Kidney (tissue), 14 donors: ENCODE results near the gene BCAP29. TPM values are rescaled to one million over a fixed set of nuclear protein-coding genes. Genes with fewer than 3 reads are reported as not detected.
"Not testable (repeated sequence)": the region's sequence is repeated elsewhere in the genome, so short reads cannot be mapped to it uniquely, and the experiment has no call there.

Source experiments
- DNase-seq, 5 donors: peaks; one replicate each; pipeline ENCODE4 v3.0.0-alpha.2; 2013 to 2020
- FAIRE-seq: peaks from 2 replicates; lab custom pipeline; 2012; peaks lifted over from hg19 to GRCh38; lab: Jason Lieb, UNC
- H3K27ac ChIP-seq, 2 donors: one replicate each; pipeline ENCODE4 v1.7.0; 2013; ENCODE audit warnings: low read depth in 2 of 2, low read length in 2 of 2, inconsistent platforms in 1 of 2
- H3K27me3 ChIP-seq: one replicate; pipeline ENCODE4 v1.7.1; 2013; ENCODE audit warnings: low read length, inconsistent platforms; ENCODE audit not compliant: control insufficient read depth, insufficient read depth
- H3K36me3 ChIP-seq, 3 donors: one replicate each; pipeline versions ENCODE4 v1.7.0 to v1.7.1; 2013; ENCODE audit warnings: low read length in 3 of 3, control low read depth in 1 of 3, inconsistent platforms in 1 of 3; ENCODE audit not compliant: insufficient read depth in 3 of 3, control insufficient read depth in 2 of 3
- H3K4me1 ChIP-seq, 3 donors: one replicate each; pipeline versions ENCODE4 v1.7.0 to v1.7.1; 2013; ENCODE audit warnings: low read length in 3 of 3, inconsistent platforms in 1 of 3, low read depth in 1 of 3; ENCODE audit not compliant: control insufficient read depth in 2 of 3, insufficient read depth in 2 of 3
- H3K4me3 ChIP-seq, 3 donors: one replicate each; pipeline versions ENCODE4 v1.7.0 to v1.8.1; 2013; ENCODE audit warnings: low read length in 3 of 3, control low read depth in 1 of 3, inconsistent platforms in 1 of 3
- H3K9ac ChIP-seq, 3 donors: one replicate each; pipeline versions ENCODE4 v1.7.0 to v1.7.1; 2013; ENCODE audit warnings: low read length in 3 of 3, control low read depth in 1 of 3, inconsistent platforms in 1 of 3
- H3K9me3 ChIP-seq, 3 donors: one replicate each; pipeline versions ENCODE4 v1.7.0 to v1.7.1; 2013; ENCODE audit warnings: low read length in 3 of 3, control low read depth in 1 of 3, inconsistent platforms in 1 of 3; ENCODE audit not compliant: control insufficient read depth in 2 of 3, insufficient read depth in 1 of 3
- CTCF ChIP-seq: IDR thresholded peaks from 3 replicates; pipeline ENCODE4 v1.5.1; 2012; ENCODE audit warnings: mild to moderate bottlenecking, moderate library complexity, borderline replicate concordance; ENCODE audit not compliant: insufficient read depth; ENCODE audit errors: extremely low read depth
- intact Hi-C: fragments of 100-400 bp; cut with DNase I; formaldehyde crosslinking; loops from one replicate; pipeline ENCODE4 v1.11.1; 2022
- polyA plus RNA-seq: library from polyadenylated mRNA; stranded (reverse); fragments of 350-450 nt; fragmentation: Illumina TruSeq; extraction: RNeasy Lipid Tissue Mini Kit (QIAGEN cat#74804); gene quantifications from one replicate; pipeline ENCODE4 v1.2.3, GENCODE V29; 2014; ENCODE audit warnings: low read depth, low replicate concordance; ENCODE audit not compliant: insufficient read depth
- total RNA-seq: library from RNA; stranded (reverse); fragmentation: NEBNext Ultra II Directional; extraction: Animal tissue kit (Norgen Biotek cat#: 25700); gene quantifications from one replicate; pipeline ENCODE4 v1.2.1, GENCODE V29; 2021
- donor health status: control.
- donor health status: control.
- donor health status: control.
- donor health status: control.
- donor health status: control.
- donor health status: DM: yes; HTN: yes; CAD: no.
- donor health status: Normal renal cell carcinoma (clear cell type).

The BCAP29 gene
- total and polyA plus RNA-seq, 2 donors from 2014 or later, result 31.2 to 50.2 TPM

- Histone ChIP-seq H3K27me3 (no peaks in the 10 kb centered on the region), H3K4me1 (no peaks in the 10 kb centered on the region), H3K4me3 (no peak overlapping the region), H3K36me3 (no peaks in the 10 kb centered on the region), H3K9me3 (no peaks in the 10 kb centered on the region), H3K9ac (no peak overlapping the region), H3K27ac (no peak overlapping the region)
- intact Hi-C loops, result no loop called here
- no peak for FAIRE-seq
- TF ChIP-seq CTCF, result no peak
- no peak for DNase-seq
Measured at GRCh38 chr7:107638594-107638993, 58.5 kb downstream of the BCAP29 start.

- FAIRE-seq, H3K4me3 ChIP-seq, H3K27ac ChIP-seq, H3K36me3 ChIP-seq, H3K9me3 ChIP-seq, intact Hi-C loops, H3K9ac ChIP-seq, DNase-seq, H3K27me3 ChIP-seq, H3K4me1 ChIP-seq: not testable (repeated sequence)
Measured at GRCh38 chr7:107639070-107639469, 59.0 kb downstream of the BCAP29 start.

- DNase-seq, result peak in 2 of 5 donors; percentile 7 to 27
- no peak overlapping the region for H3K27ac ChIP-seq
- no peak overlapping the region for H3K9ac ChIP-seq
- no peaks in the 10 kb centered on the region for H3K9me3 ChIP-seq
- intact Hi-C loops, result no loop called here
- FAIRE-seq, result no peak
- H3K4me1 ChIP-seq, result peaks cover 0 to 4% (median 0%) of the 10 kb centered on the region in 3 donors
- H3K36me3 ChIP-seq, result no peaks in the 10 kb centered on the region
- H3K27me3 ChIP-seq, result no peaks in the 10 kb centered on the region
- no peak overlapping the region for H3K4me3 ChIP-seq
- no peak for TF ChIP-seq CTCF
Measured at GRCh38 chr7:107641676-107642075, 61.6 kb downstream of the BCAP29 start.

- peaks cover 0 to 4% (median 0%) of the 10 kb centered on the region in 3 donors for H3K4me1 ChIP-seq
- TF ChIP-seq CTCF, result no peak
- no peak overlapping the region for H3K9ac ChIP-seq
- intact Hi-C loops, result no loop called here
- H3K4me3 ChIP-seq, result no peak overlapping the region
- no peaks in the 10 kb centered on the region for H3K9me3 ChIP-seq
- FAIRE-seq (no peak), DNase-seq (no peak)
- H3K36me3 ChIP-seq, result no peaks in the 10 kb centered on the region
- no peak overlapping the region for H3K27ac ChIP-seq
- H3K27me3 ChIP-seq, result no peaks in the 10 kb centered on the region
Measured at GRCh38 chr7:107642501-107642900, 62.5 kb downstream of the BCAP29 start.
